Measurements from ENCODE around the gene CEACAM7. TPM values are rescaled to one million over a fixed set of nuclear protein-coding genes. Genes with fewer than 3 reads are reported as not detected.

CEACAM7 gene
- total RNA-seq, 1 experiment from 2014 or later: not detected

- H3K79me2 ChIP-seq (ENCODE audit: insufficient read depth, low read length): no peaks in the 10 kb centered on the region
- no peaks in the 10 kb centered on the region for H3K4me1 ChIP-seq (ENCODE audit: control insufficient read depth in 1 of 2, insufficient read depth in 2 of 2, low read length in 2 of 2)
- H3K4me3 ChIP-seq (replicated peaks in 1 of 2; ENCODE audit: low read depth in 1 of 2, low read length in 2 of 2): no peak overlapping the region
- no peaks in the 10 kb centered on the region for H3K36me3 ChIP-seq (ENCODE audit: control insufficient read depth in 1 of 2, insufficient read depth in 2 of 2, low read length in 2 of 2)
- ATAC-seq (no peak), DNase-seq (ENCODE audit: low read depth, low spot score) (no peak)
- intact Hi-C loops (cut with micrococcal nuclease): no loop called here
- ChIA-PET RAD21 (ENCODE audit: low non-redundant PET in 1 of 2, low total read pairs in 2 of 2, uncharacterized antibody in 2 of 2, unreplicated experiment in 2 of 2) (no interaction called here), POLR2A (no interaction called here), CTCF (no interaction called here)
- TF ChIP-seq TCF7L2 (IDR thresholded peaks at IDR 0.05; ENCODE audit: borderline replicate concordance, extremely low read depth, insufficient read depth, insufficient read length): no peak
- no peak for TF ChIP-seq REST (IDR thresholded peaks at IDR 0.05; ENCODE audit: low read depth)
- TF ChIP-seq JUND (IDR thresholded peaks at IDR 0.05): no peak
- TF ChIP-seq CBX3 (IDR thresholded peaks at IDR 0.05; ENCODE audit: low read depth): no peak
- no peak for TF ChIP-seq POLR2AphosphoS5 (IDR thresholded peaks at IDR 0.05; ENCODE audit: low read depth, low read length)
- no peak for TF ChIP-seq ELF1 (IDR thresholded peaks at IDR 0.05; ENCODE audit: borderline replicate concordance, low read depth)
- H3K9ac ChIP-seq (ENCODE audit: low read length): no peak overlapping the region
- H2AFZ ChIP-seq (ENCODE audit: low read depth, low read length, poor library complexity, severe bottlenecking): no peak overlapping the region
- H3K27ac ChIP-seq (ENCODE audit: low read depth, low read length): no peak overlapping the region
- no peak overlapping the region for H3K4me2 ChIP-seq (ENCODE audit: low read length)
- peaks cover 80% of the 10 kb centered on the region for H3K27me3 ChIP-seq (ENCODE audit: insufficient read depth, low read length)
- H3K9me2 ChIP-seq (ENCODE audit: insufficient read depth): no peaks in the 10 kb centered on the region
- H4K20me1 ChIP-seq (ENCODE audit: insufficient read depth): no peaks in the 10 kb centered on the region
- no peaks in the 10 kb centered on the region for H3K9me3 ChIP-seq (ENCODE audit: control insufficient read depth in 1 of 2, insufficient read depth in 1 of 2, low read depth in 1 of 2, low read length in 2 of 2)
- BruUV-seq (replicated peaks): no TSS peak
Observed at GRCh38 chr19:41720103-41720502, 32.0 kb upstream of the CEACAM7 start.

GRCh38 chr19:41718761-41719160 is 30.7 kb upstream of the CEACAM7 start:
- DNase-seq (ENCODE audit: low read depth, low spot score) (no peak), ATAC-seq (no peak)
- no peaks in the 10 kb centered on the region for H3K79me2 ChIP-seq (ENCODE audit: insufficient read depth, low read length)
- H3K4me2 ChIP-seq (ENCODE audit: low read length): no peak overlapping the region
- H3K4me3 ChIP-seq (replicated peaks in 1 of 2; ENCODE audit: low read depth in 1 of 2, low read length in 2 of 2): no peak overlapping the region
- peaks cover 79% of the 10 kb centered on the region for H3K27me3 ChIP-seq (ENCODE audit: insufficient read depth, low read length)
- no peaks in the 10 kb centered on the region for H3K4me1 ChIP-seq (ENCODE audit: control insufficient read depth in 1 of 2, insufficient read depth in 2 of 2, low read length in 2 of 2)
- RAD21 ChIA-PET (ENCODE audit: low non-redundant PET in 1 of 2, low total read pairs in 2 of 2, uncharacterized antibody in 2 of 2, unreplicated experiment in 2 of 2): no interaction called here
- H4K20me1 ChIP-seq (ENCODE audit: insufficient read depth): no peaks in the 10 kb centered on the region
- H3K9me3 ChIP-seq (ENCODE audit: control insufficient read depth in 1 of 2, insufficient read depth in 1 of 2, low read depth in 1 of 2, low read length in 2 of 2): no peaks in the 10 kb centered on the region
- POLR2A ChIA-PET: no interaction called here
- no peak overlapping the region for H2AFZ ChIP-seq (ENCODE audit: low read depth, low read length, poor library complexity, severe bottlenecking)
- no TSS peak for BruUV-seq (replicated peaks)
- H3K36me3 ChIP-seq (ENCODE audit: control insufficient read depth in 1 of 2, insufficient read depth in 2 of 2, low read length in 2 of 2): no peaks in the 10 kb centered on the region
- no peaks in the 10 kb centered on the region for H3K9me2 ChIP-seq (ENCODE audit: insufficient read depth)
- H3K9ac ChIP-seq (ENCODE audit: low read length): no peak overlapping the region
- CTCF ChIA-PET: interaction anchor here (1.5 kb wide), 1 partner anchor 12 kb away, joined by 7 read pairs; no protein-coding TSS in a partner anchor
- no peak overlapping the region for H3K27ac ChIP-seq (ENCODE audit: low read depth, low read length)
- intact Hi-C loops (cut with micrococcal nuclease): no loop called here
- TF ChIP-seq REST (IDR thresholded peaks at IDR 0.05; ENCODE audit: low read depth) (no peak), SIN3A (IDR thresholded peaks at IDR 0.05; ENCODE audit: low read depth) (no peak), CEBPB (IDR thresholded peaks at IDR 0.05; ENCODE audit: low read depth) (no peak), SP1 (IDR thresholded peaks at IDR 0.05; ENCODE audit: low read depth) (no peak), MAX (IDR thresholded peaks at IDR 0.05) (no peak), EZH2phosphoT487 (IDR thresholded peaks at IDR 0.05; ENCODE audit: borderline replicate concordance) (no peak), SRF (IDR thresholded peaks at IDR 0.05; ENCODE audit: low read depth) (no peak), POLR2AphosphoS5 (IDR thresholded peaks at IDR 0.05; ENCODE audit: low read depth, low read length) (no peak), TCF7L2 (IDR thresholded peaks at IDR 0.05; ENCODE audit: borderline replicate concordance, extremely low read depth, insufficient read depth, insufficient read length) (no peak), ATF3 (IDR thresholded peaks at IDR 0.05) (no peak), EGR1 (IDR thresholded peaks at IDR 0.05; ENCODE audit: low read depth) (no peak), JUND (IDR thresholded peaks at IDR 0.05) (no peak)
